ENCODE measurements around the gene MMP1.

Gene MMP1

GRCh38 chr11:102836290-102836875 lies 38.4 kb upstream of the MMP1 start:
- H3K4me3 ChIP-seq (ENCODE audit: low read depth, low read length), result no peak overlapping the region
- no peak for TF ChIP-seq CTCF (IDR thresholded peaks at IDR 0.05; ENCODE audit: borderline replicate concordance, insufficient read depth, low read depth, low read length)

- no peak overlapping the region for H3K4me3 ChIP-seq (ENCODE audit: low read depth, low read length)
- TF ChIP-seq CTCF (IDR thresholded peaks at IDR 0.05; ENCODE audit: borderline replicate concordance, insufficient read depth, low read depth, low read length), result no peak
These were observed 35.8 kb upstream of the MMP1 start for GRCh38 chr11:102833731-102834130.

GRCh38 chr11:102832612-102833011 lies 34.7 kb upstream of the MMP1 start:
- H3K4me3 ChIP-seq (ENCODE audit: low read depth, low read length), result no peak overlapping the region
- TF ChIP-seq CTCF (IDR thresholded peaks at IDR 0.05; ENCODE audit: borderline replicate concordance, insufficient read depth, low read depth, low read length), result no peak

GRCh38 chr11:102831489-102832440 lies 33.8 kb upstream of the MMP1 start:
- no peak overlapping the region for H3K4me3 ChIP-seq (ENCODE audit: low read depth, low read length)

GRCh38 chr11:102831128-102831488 lies 33.1 kb upstream of the MMP1 start:
- no peak overlapping the region for H3K4me3 ChIP-seq (ENCODE audit: low read depth, low read length)
- TF ChIP-seq CTCF (IDR thresholded peaks at IDR 0.05; ENCODE audit: borderline replicate concordance, insufficient read depth, low read depth, low read length), result no peak

More at GRCh38 chr11:102831489-102832440, 33.8 kb upstream of the MMP1 start:
- peak; percentile 23; the same call in 1 of the 2 replicates for TF ChIP-seq CTCF (IDR thresholded peaks at IDR 0.05; ENCODE audit: borderline replicate concordance, insufficient read depth, low read depth, low read length)

- no peak for TF ChIP-seq CTCF (IDR thresholded peaks at IDR 0.05; ENCODE audit: borderline replicate concordance, insufficient read depth, low read depth, low read length)
- H3K4me3 ChIP-seq (ENCODE audit: low read depth, low read length), result no peak overlapping the region
These were observed 32.2 kb upstream of the MMP1 start for GRCh38 chr11:102830001-102830727.

Data from GM12875 (cell line).